GM12875 (cell line): ENCODE data around the gene WDFY3.
"Not testable (repeated sequence)": the region's sequence is repeated elsewhere in the genome, so short reads cannot be mapped to it uniquely, and the experiment has no call there.

ENCODE experiments used
- H3K4me3 ChIP-seq: one replicate; pipeline ENCODE4 v1.5.1; 2011; ENCODE audit warnings: low read depth, low read length, control low read depth
- TF ChIP-seq, protein P1 (sequence below): IDR thresholded peaks from 2 replicates; pipeline ENCODE4 v1.5.1; 2011; ENCODE audit warnings: low read depth, mild to moderate bottlenecking, control low read depth, inconsistent platforms, low read length, moderate library complexity, borderline replicate concordance; ENCODE audit not compliant: insufficient read depth

Gene WDFY3

DNA sequence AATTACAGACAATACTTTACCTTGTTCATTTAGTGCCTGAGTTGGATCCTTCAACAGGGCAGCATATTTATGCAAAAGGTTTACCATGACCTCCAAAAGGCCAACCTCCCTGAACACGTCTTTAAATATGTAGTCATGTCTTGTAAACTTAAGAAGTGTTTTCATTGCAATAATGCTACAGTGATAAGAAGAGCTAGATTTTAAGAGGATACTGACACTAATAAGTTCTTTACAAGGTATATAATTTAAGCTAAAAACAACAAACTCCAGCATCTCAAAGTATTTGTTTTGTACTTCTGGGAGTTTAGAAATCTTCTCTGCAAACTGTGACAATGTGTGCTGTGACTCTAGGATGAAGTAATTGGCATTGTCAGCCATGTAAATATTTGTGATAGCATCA, 145.4 kb downstream of the WDFY3 start:
- H3K4me3 ChIP-seq = no peak overlapping the region
- TF ChIP-seq, protein P1, sequence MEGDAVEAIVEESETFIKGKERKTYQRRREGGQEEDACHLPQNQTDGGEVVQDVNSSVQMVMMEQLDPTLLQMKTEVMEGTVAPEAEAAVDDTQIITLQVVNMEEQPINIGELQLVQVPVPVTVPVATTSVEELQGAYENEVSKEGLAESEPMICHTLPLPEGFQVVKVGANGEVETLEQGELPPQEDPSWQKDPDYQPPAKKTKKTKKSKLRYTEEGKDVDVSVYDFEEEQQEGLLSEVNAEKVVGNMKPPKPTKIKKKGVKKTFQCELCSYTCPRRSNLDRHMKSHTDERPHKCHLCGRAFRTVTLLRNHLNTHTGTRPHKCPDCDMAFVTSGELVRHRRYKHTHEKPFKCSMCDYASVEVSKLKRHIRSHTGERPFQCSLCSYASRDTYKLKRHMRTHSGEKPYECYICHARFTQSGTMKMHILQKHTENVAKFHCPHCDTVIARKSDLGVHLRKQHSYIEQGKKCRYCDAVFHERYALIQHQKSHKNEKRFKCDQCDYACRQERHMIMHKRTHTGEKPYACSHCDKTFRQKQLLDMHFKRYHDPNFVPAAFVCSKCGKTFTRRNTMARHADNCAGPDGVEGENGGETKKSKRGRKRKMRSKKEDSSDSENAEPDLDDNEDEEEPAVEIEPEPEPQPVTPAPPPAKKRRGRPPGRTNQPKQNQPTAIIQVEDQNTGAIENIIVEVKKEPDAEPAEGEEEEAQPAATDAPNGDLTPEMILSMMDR = no peak

DNA sequence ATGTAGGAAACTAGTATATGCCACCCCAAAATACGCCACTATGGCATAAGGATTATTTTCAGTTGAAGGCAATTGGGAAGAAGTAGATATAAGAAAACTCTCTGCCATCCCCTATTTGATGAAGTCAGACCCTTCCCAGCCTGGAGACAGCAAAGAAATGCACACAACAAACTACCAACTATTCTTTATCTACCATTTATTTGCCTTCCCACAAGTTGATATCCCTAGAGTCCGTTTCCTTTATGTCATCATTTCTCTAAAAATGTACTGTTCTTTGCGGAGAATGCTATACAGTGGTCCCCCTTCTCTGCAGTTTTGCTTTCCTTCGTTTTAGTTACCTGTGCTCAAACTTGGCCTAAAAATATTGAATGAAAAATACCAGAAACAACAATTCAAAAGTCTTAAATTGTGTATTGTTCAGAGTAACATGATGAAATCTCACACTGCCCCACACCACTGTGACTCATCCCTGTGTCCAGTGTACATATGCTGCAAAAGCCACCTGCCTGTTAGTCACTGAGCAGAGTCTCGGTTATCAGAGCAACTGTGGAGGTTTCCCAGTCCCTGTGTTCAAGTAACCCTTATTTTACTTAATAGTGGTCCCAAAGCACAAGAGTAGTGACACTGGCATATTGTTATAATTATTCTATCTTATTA, 152.3 kb downstream of the WDFY3 start:
- TF ChIP-seq, protein P1 = no peak
- H3K4me3 ChIP-seq = no peak overlapping the region

DNA sequence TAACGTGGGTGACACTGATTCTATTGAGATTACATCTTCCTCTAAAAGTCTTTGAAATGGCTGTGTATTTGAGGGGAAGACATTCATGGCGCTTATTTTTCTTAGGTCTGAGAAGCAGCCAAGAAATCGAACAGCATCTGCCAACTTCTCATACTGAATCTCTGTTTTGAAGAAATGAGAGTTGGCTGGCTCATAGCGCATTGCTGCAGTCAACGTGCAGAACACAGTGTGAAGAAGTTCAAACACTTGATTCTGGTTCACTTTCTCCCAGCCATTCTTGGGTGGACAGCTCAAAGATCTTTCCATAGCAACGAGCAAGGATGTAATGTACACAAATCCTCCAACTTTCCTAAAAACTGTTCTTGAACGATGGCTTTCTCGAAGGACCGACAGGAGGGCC, 156.5 kb downstream of the WDFY3 start:
- TF ChIP-seq, protein P1 = no peak
- no peak overlapping the region for H3K4me3 ChIP-seq

DNA sequence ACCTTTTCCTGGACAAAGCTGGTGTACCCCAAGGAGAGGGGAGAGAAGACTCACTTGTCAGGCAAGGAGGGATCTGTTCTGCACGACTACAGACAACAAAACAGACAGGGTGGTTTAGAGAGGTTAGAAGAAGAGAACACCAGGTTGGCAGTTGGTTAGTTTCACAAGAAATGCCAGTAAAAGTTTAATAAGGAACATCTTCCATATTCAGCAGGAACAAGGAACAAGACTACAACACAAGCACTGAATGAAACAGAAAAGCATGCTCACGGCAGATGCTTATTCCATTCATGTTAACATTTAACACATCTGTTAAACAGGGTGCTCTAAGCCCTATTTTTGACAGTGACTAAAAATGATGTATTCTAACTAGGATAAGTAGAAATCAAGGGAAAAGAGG, 158.2 kb downstream of the WDFY3 start:
- H3K4me3 ChIP-seq = no peak overlapping the region
- TF ChIP-seq, protein P1 = no peak

DNA sequence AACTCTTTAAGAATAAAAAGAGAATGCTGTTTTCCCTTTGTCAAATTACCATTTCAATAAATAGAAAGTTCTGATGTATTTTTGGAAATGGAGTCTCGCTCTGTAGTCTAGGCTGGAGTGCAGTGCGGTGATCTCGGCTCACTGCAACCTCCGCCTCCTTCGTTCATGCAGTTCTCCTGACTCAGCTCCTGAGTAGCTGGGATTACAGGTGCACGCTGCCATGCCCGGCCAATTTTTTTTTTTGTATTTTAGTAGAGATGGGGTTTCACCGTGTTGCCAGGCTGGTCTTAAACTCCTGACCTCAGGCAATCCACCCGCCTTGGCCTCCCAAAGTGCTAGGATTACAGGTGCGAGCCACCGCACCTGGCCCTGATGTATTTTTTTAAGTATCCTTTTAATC, 159.9 kb downstream of the WDFY3 start:
- H3K4me3 ChIP-seq = not testable (repeated sequence)

DNA sequence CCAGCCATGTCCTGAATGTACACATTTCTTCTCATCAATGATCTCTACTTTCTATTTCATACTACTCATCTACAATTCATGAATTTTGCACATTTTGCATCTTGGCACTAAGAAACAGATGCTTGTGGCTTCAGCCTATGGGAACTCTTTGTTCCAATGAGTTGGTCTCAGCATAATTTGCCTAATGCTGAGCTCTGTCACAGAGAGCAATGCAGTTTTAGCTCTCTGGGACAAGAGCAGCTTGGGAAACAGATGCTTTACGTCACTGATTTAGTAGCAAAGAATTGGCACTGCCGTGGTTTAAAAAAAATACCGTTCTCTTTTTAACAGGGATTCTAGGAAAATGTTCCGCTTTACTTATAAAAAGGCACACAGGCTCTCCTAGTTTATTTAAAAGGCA, 162.4 kb downstream of the WDFY3 start:
- H3K4me3 ChIP-seq = no peak overlapping the region
- TF ChIP-seq, protein P1 = no peak

DNA sequence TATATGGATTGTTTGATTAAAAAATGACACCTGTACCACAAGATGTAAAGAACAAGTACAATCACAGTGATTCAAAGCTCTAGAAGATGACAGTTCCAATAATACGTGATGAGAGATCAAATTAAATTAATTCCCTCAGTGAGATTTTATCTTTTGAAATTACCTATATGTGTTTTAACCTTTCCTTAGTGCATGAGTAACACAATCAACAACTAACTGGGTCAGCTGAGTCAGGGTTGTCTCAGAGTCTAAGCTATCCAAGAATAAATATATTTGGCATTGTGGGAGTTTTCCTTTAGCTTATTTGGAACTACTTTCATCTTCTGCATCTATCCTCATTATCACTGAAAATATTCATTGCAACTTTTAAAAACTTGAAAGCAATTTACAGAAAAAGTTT, 162.8 kb downstream of the WDFY3 start:
- H3K4me3 ChIP-seq = no peak overlapping the region
- TF ChIP-seq, protein P1 = no peak

DNA sequence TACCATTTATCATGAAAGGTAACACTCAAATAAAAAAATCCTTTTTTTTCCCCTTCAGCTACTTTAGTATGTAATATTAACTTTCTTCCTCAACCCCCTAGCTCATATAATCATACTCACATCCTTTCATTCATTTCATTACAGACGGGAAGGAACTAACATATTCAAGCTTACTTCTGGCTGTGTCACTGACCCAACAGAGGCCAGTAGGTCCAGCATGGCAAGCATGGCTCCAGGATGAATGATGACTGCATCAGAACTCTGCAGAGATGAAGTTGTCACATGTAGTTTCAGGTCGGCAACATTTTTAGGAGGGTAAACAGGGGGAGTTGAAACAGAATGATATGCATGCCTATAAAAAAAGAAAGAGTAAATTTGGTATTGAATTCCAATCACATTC, 163.4 kb downstream of the WDFY3 start:
- TF ChIP-seq, protein P1 = no peak
- H3K4me3 ChIP-seq = no peak overlapping the region
